SK-N-SH treated with all-trans-retinoic acid at 6 μM for 48 hours (cell line): ENCODE results near the gene FARS2.

Experiments
- CREB5 ChIP-seq: fragments of 250-450 bp; sonication (Bioruptor Pico); IDR thresholded peaks from 2 replicates; pipeline ENCODE4 v1.5.1; 2020; ENCODE audit warnings: low read depth, mild to moderate bottlenecking, moderate library complexity
- CSDC2 ChIP-seq: fragments of 250-450 bp; sonication (Bioruptor Pico); IDR thresholded peaks from 2 replicates; pipeline ENCODE4 v1.5.0; 2020; ENCODE audit warnings: mild to moderate bottlenecking, moderate library complexity
- PATZ1 ChIP-seq: fragments of 250-450 bp; sonication (Bioruptor Pico); IDR thresholded peaks from 2 replicates; pipeline ENCODE4 v1.8.0; 2020; ENCODE audit warnings: mild to moderate bottlenecking, moderate library complexity, borderline replicate concordance
- TCF4 ChIP-seq: fragments of 250-450 bp; sonication (Bioruptor Pico); IDR thresholded peaks from 2 replicates; pipeline ENCODE4 v1.8.0; 2021; ENCODE audit warnings: mild to moderate bottlenecking, moderate library complexity, borderline replicate concordance
- ZFP3 ChIP-seq: fragments of 250-450 bp; sonication (Bioruptor Pico); IDR thresholded peaks from 2 replicates; pipeline ENCODE4 v1.5.0; 2020; ENCODE audit warnings: mild to moderate bottlenecking, moderate library complexity
- ZFP30 ChIP-seq: fragments of 450-650 bp; formaldehyde crosslinking; IDR thresholded peaks from 2 replicates; pipeline ENCODE4 v1.5.0; 2022; ENCODE audit warnings: mild to moderate bottlenecking, moderate library complexity

DNA sequence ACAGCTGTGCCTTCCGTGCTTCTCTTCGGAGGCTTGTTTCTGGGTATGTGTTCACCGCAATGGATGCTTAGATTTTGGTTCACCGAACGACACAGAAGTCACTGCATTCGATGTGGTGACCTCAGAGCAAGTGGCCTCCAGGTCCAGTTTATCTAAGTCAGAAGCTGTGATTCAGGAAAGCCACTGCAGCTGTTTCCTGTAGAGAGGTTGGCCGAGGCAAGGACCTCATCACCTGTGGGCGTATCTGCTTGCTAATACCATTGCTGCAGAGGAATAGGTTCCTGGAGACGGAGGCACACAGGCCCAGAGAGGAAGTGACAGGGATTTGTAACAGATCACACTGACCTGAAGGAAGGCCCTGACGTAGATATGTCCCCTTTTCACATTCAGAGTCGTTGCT lies 82.7 kb downstream of the FARS2 start:
- TF ChIP-seq PATZ1 (CRISPR knock-in tag), result no peak
- no peak for TF ChIP-seq CREB5
- TF ChIP-seq ZFP30 (CRISPR knock-in tag), result no peak
- TF ChIP-seq CSDC2, result no peak
- no peak for TF ChIP-seq ZFP3 (CRISPR knock-in tag)
- TF ChIP-seq TCF4 (CRISPR knock-in tag), result no peak
